HG02588 (cell line): ENCODE data around the gene NRGN.
A peak's percentile ranks its signal among the peaks of the same experiment; 100 is the strongest.

ENCODE experiments used
- ATAC-seq: cut with Tn5 transposase; IDR thresholded peaks from one replicate; pipeline ENCODE4 v1.9.1; 2021; ENCODE audit warnings: mild to moderate bottlenecking, moderate library complexity; ENCODE audit not compliant: unreplicated experiment

Gene NRGN

GRCh38 chr11:124778281-124778680, 38.5 kb downstream of the NRGN start:
- no peak for ATAC-seq

DNA sequence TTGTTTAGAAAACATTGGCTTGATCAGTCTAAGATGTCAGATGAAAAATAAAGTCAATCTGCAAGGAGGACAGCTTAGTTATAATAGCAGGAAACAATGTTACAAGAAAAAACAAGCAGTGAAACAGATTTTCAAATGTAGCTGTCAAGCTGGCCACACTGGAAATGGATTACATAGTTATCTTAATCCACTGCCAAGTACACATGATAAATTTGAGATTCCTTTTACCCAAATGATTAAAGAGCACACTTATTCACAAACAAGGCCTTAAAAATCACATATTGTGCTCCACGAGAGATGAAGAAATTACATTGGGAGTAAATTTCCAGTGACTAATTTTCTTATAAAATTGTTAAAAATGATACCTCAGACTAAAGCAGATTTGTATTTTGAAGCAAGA, 39.8 kb downstream of the NRGN start:
- ATAC-seq = no peak

- no peak for ATAC-seq
Observed at GRCh38 chr11:124783002-124783401, 43.3 kb downstream of the NRGN start.

GRCh38 chr11:124784051-124784450, 44.3 kb downstream of the NRGN start:
- no peak for ATAC-seq

DNA sequence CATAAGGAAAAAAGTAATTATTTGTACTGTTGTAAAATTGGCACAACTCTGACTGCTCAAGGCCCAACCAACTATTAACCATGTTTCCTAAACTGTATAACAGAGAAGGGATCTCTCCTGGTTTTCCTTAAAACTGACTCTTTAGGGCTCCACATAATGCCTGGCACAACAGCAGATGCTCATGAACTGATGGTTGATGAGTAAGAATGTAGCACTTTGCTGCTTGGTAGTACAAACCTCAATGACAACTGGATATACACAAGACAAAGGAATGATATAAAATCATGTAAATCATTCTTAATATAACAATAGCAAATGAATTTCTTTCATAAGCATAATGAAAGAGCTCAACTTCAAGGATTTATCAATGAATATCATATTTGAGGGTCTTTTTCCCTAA, 48.8 kb downstream of the NRGN start:
- no peak for ATAC-seq

DNA sequence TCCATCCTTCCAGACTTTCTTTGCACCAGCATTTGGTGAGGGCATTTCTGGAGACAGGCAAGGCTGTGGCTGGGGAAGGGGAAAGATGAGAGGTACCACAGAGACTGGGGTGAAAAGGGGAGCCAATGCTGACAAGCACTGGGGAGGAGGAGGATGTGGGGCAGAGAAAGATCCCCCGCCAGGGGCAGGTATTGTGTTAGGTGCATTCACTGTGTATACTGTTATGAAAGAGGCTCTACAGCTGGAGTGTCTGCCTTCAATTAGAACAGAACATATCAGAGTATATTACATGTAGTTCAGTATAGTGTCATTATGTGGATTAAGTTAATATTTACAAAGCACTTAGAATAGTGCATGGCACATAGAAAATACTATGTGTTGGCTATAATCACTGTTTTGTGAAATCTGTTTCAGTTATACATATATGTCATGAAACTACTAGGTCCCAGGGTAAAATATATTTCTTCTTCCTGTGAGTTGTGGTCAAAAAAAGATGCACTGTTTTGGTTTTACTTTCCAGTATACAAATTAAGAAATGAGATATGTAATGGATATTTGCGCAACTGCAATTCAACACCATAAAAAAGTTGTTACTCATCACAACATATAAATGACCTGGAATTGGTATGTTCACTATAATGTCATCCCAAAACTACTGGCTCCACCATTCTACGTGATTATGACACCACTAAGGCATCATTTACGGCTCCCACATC, 52.0 kb downstream of the NRGN start:
- peak; percentile 52 for ATAC-seq

GRCh38 chr11:124793466-124794278, 53.9 kb downstream of the NRGN start:
- peak; percentile 57 for ATAC-seq

GRCh38 chr11:124796312-124796711, 56.6 kb downstream of the NRGN start:
- no peak for ATAC-seq
